HG02981 (cell line): Measurements from ENCODE around the gene TMEM236.
A peak's percentile ranks its signal among the peaks of the same experiment; 100 is the strongest.

Source experiments
- ATAC-seq: cut with Tn5 transposase; IDR thresholded peaks from one replicate; pipeline ENCODE4 v1.9.1; 2021; ENCODE audit warnings: mild to moderate bottlenecking, moderate library complexity; ENCODE audit not compliant: unreplicated experiment

The TMEM236 gene

DNA sequence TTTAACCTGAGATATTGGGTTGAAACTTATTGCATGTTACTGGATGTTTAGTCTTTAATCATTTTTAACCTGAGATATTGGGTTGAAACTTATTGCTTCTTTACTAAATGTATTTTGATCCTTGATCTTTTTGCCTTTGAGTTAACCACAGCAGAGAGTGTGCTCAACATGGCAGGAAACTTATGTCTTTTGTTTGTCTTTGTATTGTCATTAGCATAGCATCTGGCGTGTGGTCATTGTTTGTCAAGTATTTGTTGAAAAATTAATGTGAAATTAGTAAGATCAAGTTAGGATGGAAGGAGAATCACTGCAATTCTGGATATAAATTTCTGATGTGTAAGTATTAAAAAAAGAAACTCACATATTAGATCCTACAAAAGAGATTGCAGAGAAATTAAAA lies 65.3 kb downstream of the TMEM236 start:
- no peak for ATAC-seq

DNA sequence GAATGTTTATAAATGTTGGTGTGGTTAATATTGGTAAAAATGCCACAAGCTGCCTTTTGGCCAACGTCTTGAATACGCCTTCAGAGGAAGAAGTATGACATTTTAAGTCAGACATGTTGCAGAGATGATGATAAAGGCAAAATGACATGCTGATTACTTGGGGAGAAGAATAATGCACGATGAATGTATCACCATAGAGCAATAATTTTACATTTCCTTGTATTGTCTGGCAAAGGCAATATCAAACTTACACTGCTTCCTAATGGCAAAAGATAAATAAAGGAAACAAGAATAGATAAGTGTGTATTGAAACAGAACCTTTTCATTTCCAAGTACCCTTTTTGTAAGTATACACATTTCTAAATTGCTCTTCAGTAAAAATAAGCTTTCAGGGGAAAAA lies 65.8 kb downstream of the TMEM236 start:
- no peak for ATAC-seq

DNA sequence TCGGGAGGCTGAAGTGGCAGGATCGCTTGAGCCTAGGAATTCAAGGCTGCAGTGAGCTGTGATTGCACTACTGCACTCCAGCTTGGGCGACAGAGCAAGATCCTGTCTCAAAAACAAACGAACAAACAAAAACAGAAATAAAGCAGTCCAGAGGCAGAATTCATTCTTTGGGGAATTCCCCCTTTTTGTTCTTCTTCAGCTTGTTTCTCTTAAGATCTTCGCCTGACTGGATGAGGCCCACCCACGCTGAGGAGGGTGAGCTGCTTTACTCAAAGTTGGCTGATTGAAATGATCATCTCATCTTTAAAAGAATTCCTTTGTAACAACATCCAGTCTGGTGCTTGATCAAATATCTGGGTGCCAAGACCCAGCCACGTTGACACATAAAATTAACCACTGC lies 67.8 kb downstream of the TMEM236 start:
- no peak for ATAC-seq

DNA sequence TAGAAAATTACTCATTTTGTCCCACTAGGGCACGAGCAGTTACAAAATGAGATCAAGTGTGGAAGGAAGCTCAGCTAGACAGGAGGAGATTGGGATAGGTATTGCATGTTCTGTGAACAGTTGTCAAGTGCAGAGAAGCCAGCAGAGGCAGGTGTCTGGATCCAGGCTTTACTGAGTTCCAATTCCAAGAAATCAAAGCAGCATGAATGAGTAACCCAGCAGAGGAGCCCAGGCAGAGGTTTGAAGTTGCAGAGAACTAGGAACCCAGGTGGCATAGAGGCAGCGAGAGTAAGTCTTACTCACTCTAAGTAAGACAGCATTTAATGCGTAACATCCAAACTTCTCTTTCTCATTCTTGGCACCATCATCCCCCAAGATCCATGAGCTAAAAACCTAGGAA lies 68.9 kb downstream of the TMEM236 start:
- ATAC-seq, result no peak

DNA sequence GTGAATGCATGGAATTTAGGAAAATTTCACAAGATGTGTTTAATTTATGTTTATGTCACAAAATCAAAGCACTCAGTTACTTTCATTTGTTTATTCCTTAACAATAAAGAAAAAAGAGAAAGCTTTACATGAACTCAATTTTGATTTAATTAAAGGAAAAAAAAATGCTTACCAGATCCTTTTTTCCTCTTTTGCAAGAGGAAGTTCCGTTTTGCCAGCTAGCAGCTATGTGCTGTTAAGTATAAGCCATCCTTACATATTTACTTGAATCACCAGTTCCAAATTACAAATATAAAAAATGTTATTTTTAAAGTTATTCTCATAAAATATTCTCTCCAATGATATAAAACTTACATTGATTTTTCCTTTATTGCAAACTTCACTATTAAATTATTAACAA lies 69.9 kb downstream of the TMEM236 start:
- no peak for ATAC-seq

DNA sequence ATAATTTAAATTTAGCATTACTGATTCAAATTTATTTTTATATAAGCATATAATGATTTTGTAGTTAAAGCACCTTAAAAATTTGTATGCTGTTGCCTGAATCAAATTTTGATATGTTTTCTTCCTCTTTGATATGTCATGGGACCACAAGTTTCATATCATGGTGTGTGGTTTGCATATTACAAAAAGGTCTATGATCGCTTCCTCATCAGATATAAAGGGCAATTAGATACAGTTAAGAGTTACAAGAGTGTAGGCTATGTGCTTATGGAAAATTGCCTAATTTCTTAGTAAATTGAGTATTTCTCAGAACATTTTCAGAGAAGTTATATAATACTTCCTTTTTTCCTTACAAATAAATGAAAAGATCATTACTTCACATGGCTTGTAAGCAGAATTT lies 79.3 kb downstream of the TMEM236 start:
- ATAC-seq, result no peak

DNA sequence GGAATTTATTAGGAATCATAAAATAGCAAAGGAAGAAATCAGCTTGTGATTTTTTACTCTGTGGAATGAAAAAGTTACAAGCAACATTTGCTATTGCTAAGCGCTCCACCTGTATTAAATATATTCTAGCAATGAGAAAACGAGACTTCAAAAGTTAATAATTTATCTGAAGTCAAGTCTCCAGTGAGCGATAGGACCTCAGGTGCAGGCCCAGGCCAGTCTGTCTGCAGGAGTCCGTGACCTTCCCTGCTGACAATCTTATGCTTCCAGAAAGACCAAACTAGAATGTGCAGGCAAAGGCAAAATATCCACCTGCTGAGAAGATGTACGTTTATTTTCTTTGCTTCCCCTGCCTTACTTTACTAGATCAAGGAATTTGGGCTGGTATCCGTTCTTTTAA lies 79.9 kb downstream of the TMEM236 start:
- no peak for ATAC-seq

DNA sequence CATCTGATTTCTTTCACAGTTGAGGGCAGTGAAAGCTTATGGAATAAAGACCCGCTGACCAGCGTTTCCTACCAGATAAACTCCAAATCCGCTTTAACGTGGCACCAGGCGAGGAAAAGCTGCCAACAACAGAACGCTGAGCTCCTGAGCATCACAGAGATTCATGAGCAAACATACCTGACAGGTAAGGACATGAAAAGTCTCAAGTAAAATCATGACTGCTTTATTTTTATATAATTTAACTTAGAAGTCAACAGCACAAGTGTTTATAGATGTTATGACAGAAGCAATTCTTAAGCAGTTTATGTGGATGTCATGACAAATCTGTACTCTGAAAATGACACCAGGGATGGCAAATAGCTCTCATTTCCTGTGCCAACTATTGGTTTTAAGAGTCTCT lies 81.7 kb downstream of the TMEM236 start:
- no peak for ATAC-seq

DNA sequence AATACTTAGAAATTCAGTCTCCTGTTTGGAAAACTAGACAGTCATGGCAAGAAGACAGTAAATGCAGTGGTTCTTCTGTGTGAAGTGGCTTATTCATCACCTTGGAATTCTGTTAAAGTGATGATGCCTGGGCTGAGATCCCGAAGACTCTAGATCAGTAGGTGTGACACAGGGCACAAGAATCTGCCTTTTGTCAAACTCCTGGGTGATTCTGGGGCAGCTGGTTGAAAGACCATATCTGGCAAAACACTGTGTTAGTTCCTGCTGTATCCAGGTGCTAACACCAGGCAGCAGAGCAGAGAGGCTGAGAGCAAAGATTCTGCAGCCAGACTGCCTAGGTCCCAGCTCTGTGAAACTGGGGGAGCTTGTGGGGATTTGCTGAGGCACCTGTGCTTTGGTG lies 83.7 kb downstream of the TMEM236 start:
- ATAC-seq, result no peak

DNA sequence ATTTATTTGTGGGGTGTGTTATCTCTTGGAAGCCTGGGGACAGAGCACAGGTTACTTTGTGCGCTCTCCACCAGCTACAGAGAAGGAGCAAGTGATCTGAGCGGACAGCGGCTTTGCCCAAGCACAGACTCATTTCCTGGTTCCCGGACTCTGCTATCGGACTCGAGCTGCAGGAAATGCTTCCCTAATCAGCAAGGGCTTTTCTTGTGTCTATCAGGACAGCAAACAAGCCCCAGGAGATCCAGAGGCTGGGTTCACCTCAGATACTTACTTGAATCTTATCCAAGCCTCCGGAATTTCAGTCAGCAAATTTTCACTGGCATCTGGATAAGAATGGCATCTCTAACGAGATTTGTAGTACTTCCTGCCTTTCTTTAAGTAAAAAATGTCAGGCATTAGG lies 84.9 kb downstream of the TMEM236 start:
- ATAC-seq, result no peak

DNA sequence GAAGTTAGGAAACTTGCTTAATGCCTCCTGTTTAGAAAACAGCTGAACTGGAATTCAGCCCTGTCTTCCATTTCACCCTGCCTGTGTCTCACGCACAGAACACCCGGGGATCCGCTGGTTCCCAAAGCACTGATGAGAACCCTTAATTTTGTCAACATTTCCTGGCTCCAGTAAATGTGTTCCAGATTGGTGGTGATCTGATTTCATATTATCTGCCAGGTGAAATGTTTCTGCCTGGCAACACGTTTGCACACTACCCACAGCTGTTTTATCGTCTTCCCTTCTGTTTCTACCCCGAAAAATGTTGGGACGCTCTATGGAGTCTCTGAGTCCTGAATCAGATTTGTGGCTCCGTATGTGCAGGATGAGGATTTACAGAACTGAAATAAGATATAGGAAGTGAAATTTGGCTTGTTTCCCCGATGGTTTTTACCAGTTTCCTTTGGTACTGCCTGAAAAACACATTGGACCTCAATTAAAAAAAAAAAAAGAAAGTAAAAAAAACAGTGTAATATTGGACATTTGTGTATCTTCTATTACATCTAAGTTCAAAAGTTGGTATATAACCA lies 86.2 kb downstream of the TMEM236 start:
- ATAC-seq, result no peak

DNA sequence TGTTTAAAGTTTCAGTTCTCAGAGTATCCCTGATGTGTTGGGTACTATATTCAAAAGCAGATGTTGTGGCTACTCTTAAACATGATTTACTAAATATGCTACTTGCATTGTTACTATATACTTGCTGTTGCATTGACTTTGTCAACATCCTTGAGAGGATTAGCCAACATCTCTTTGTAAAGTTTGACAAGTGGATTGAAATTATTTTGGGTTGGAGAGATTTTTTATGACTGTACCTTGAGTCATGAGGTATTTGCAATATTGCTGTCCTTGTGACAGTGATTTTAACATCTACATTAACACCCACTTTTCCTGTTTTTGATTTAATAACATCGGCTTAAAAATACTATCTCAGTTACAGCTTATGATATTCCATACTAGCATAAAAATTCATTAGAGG lies 89.0 kb downstream of the TMEM236 start:
- ATAC-seq, result no peak

DNA sequence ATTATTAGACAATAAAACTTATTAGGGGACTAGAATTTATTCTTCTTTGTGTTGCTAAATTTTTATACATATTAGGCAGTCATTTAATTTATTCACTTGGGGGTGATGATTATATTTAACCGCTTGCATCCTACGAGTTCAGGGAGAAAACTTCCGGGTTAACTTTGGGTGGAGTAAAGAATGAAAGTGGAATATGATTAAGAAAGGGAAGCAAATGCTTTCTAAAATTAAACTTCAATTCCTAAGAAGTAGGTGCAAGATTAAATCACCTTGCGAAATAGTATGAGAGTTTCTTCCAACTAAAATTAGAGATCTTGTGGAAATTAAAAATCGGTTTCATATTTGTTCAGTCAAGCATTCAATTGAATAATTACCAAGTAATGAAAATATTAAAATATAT lies 90.6 kb downstream of the TMEM236 start:
- ATAC-seq, result no peak

DNA sequence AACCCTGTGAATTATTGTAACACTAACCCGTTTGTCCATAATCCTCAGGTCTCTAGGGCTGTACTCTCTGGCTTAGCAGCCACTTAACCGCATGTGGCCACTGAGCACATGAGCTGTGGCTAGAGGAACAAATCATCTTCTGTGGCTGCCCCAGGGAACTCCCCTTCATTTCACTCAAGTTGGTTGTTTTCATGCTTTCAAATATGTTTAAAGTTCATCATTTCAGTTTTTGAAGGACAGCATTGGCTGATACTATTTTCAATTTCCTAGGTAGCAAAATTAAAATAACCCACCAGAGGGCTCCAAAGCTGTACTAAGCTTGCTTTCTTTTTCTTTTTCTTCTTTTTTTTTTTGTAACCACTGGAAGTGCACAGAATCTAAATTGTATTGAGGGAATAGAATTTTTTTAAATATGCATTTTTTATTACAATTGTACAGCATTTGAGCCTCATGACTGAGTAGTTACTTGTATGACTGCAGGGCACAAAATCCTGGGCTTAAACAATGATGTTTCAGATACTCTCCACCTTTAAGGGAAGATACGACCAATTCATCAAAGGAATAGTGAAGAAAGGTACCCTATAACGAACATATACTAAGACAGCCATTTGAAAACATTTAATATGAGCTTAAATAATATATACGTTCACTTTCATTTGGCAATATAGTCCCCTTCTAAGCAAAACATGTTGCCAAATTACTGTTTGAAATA lies 95.7 kb downstream of the TMEM236 start:
- peak; percentile 50 for ATAC-seq

DNA sequence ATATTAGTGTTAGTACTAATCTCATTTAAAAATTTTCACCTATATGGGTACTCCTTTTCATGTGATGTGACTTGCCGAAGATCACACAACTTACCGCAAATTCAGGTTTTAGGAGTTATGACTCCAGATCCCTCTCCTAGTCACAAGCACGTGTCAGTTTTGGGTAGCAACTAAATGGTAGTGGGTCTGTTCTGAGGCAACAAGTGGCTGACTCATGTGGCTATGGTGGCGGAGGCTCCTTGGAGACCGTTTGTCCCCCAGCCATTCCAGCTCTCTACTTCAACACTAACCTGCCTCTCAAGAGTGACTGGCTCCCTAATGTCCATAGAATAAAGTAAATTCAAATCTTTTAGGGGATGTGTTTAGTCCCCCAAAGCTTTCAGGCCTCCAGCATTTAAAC lies 96.6 kb downstream of the TMEM236 start:
- no peak for ATAC-seq
